HepG2 (cell line): ENCODE measurements around the gene TAPBP. TPM values are rescaled to one million over a fixed set of nuclear protein-coding genes. Genes with fewer than 3 reads are reported as not detected.

Experiments used
- ARNT2 ChIP-seq: sonication (generic); formaldehyde crosslinking; IDR thresholded peaks from 2 replicates; pipeline ENCODE4 v1.8.0; 2022; ENCODE audit warnings: mild to moderate bottlenecking, low read depth, missing genetic modification reagents, moderate library complexity
- CBX5 ChIP-seq: sonication (generic); formaldehyde crosslinking; IDR thresholded peaks from 2 replicates; pipeline ENCODE4 v1.4.0; 2020; ENCODE audit warnings: missing genetic modification reagents, borderline replicate concordance
- CEBPB ChIP-seq: IDR thresholded peaks from 2 replicates; pipeline ENCODE4 v1.6.1; 2011; ENCODE audit warnings: low read depth, low read length, improper control_type of control experiment, borderline replicate concordance
- DDIT3 ChIP-seq: sonication (generic); formaldehyde crosslinking; IDR thresholded peaks from 2 replicates; pipeline ENCODE4 v1.4.0; 2020; ENCODE audit warnings: mild to moderate bottlenecking, missing genetic modification reagents
- GRHL1 ChIP-seq: sonication (generic); formaldehyde crosslinking; conservative IDR thresholded peaks from 2 replicates; pipeline ENCODE4 v1.8.0; 2022; ENCODE audit warnings: missing genetic modification reagents
- HDAC6 ChIP-seq: fragments of 200-600 bp; sonication (generic); IDR thresholded peaks from 2 replicates; pipeline ENCODE4 v1.7.0; 2017; ENCODE audit warnings: mild to moderate bottlenecking, antibody characterized with exemption, low read length, low read depth
- HOXA3 ChIP-seq: sonication (generic); formaldehyde crosslinking; IDR thresholded peaks from 2 replicates; pipeline ENCODE4 v1.5.0; 2020; ENCODE audit warnings: missing genetic modification reagents
- KDM4B ChIP-seq: sonication (generic); formaldehyde crosslinking; IDR thresholded peaks from 2 replicates; pipeline ENCODE4 v1.4.0; 2020; ENCODE audit warnings: missing genetic modification reagents
- KLF9 ChIP-seq: IDR thresholded peaks from 2 replicates; pipeline ENCODE4 v1.6.1; 2016; ENCODE audit warnings: low read depth
- LRRFIP1 ChIP-seq: sonication (generic); formaldehyde crosslinking; conservative IDR thresholded peaks from 2 replicates; pipeline ENCODE4 v1.4.0; 2020; ENCODE audit warnings: missing genetic modification reagents
- MEF2D ChIP-seq: sonication (generic); formaldehyde crosslinking; IDR thresholded peaks from 2 replicates; pipeline ENCODE4 v1.5.1; 2020; ENCODE audit warnings: mild to moderate bottlenecking, missing genetic modification reagents
- RELA ChIP-seq: sonication (generic); formaldehyde crosslinking; IDR thresholded peaks from 2 replicates; pipeline ENCODE4 v1.4.0; 2020; ENCODE audit warnings: missing genetic modification reagents
- SP2 ChIP-seq: sonication (generic); formaldehyde crosslinking; IDR thresholded peaks from 2 replicates; pipeline ENCODE4 v1.5.1; 2020; ENCODE audit warnings: mild to moderate bottlenecking, missing genetic modification reagents
- STAT6 ChIP-seq: sonication (generic); formaldehyde crosslinking; IDR thresholded peaks from 2 replicates; pipeline ENCODE4 v1.4.0; 2020; ENCODE audit warnings: missing genetic modification reagents, mild to moderate bottlenecking, borderline replicate concordance
- SYNCRIP ChIP-seq: fragments of 200-400 bp; formaldehyde crosslinking; IDR thresholded peaks from 2 replicates; pipeline ENCODE4 v1.6.1; 2018; ENCODE audit warnings: mild to moderate bottlenecking, low read depth, low read length; ENCODE audit not compliant: insufficient read depth
- ZNF274 ChIP-seq: sonication (generic); formaldehyde crosslinking; IDR thresholded peaks from 2 replicates; pipeline ENCODE4 v1.5.1; 2020; ENCODE audit warnings: mild to moderate bottlenecking, missing genetic modification reagents
- ZNF564 ChIP-seq: sonication (generic); formaldehyde crosslinking; IDR thresholded peaks from 2 replicates; pipeline ENCODE4 v1.8.1; 2023; ENCODE audit warnings: mild to moderate bottlenecking, missing genetic modification reagents
- ZNF567 ChIP-seq: sonication (generic); formaldehyde crosslinking; IDR thresholded peaks from 2 replicates; pipeline ENCODE4 v1.8.1; 2023; ENCODE audit warnings: mild to moderate bottlenecking, missing genetic modification reagents, borderline replicate concordance
- ZNF747 ChIP-seq: sonication (generic); formaldehyde crosslinking; IDR thresholded peaks from 2 replicates; pipeline ENCODE4 v1.8.1; 2023; ENCODE audit warnings: missing genetic modification reagents, mild to moderate bottlenecking, borderline replicate concordance
- ZNF75D ChIP-seq: sonication (generic); formaldehyde crosslinking; IDR thresholded peaks from 2 replicates; pipeline ENCODE4 v1.8.1; 2023; ENCODE audit warnings: missing genetic modification reagents, mild to moderate bottlenecking, borderline replicate concordance
- ZSCAN22 ChIP-seq: sonication (generic); formaldehyde crosslinking; IDR thresholded peaks from 2 replicates; pipeline ENCODE4 v1.4.0; 2020; ENCODE audit warnings: mild to moderate bottlenecking, missing genetic modification reagents
- ZSCAN9 ChIP-seq: IDR thresholded peaks from 2 replicates; pipeline ENCODE4 v1.6.1; 2016; ENCODE audit warnings: borderline replicate concordance
- ZZZ3 ChIP-seq: sonication (generic); formaldehyde crosslinking; IDR thresholded peaks from 2 replicates; pipeline ENCODE4 v1.4.0; 2020; ENCODE audit warnings: missing genetic modification reagents, mild to moderate bottlenecking, borderline replicate concordance
- polyA plus RNA-seq, 8 experiments: library from polyadenylated mRNA; depleted of rRNA in 3 of 8; stranded (reverse) in 7 of 8; unstranded in 1 of 8; fragments of >200 nt; fragmentation: Illumina TruSeq in 4 of 8; extraction: Trizol in 4 of 8; gene quantifications; 2 replicates each; pipeline versions ENCODE4 v1.2.1 to v1.2.3, GENCODE V29; 2011 to 2016; ENCODE audit warnings: low read depth in 4 of 8, missing spikeins in 1 of 8, mixed read lengths in 1 of 8; ENCODE audit not compliant: insufficient read depth in 1 of 8
- total RNA-seq, 5 experiments: library from RNA; depleted of rRNA; stranded (reverse); fragments of >200 nt; fragmentation: Illumina TruSeq; extraction: Trizol; gene quantifications; 2 replicates each; pipeline ENCODE4 v1.2.3, GENCODE V29; 2016; ENCODE audit warnings: low read depth in 1 of 5

The TAPBP gene
- total and polyA plus RNA-seq, 2 of the 13 experiments (the other 11 are each of a cell fraction or from before 2014, with no cell fraction given) = 27.4 to 32.3 TPM

- peak; percentile 79; the same call in 1 of the 2 replicates for TF ChIP-seq CBX5 (CRISPR knock-in tag)
- peak; percentile 47 for TF ChIP-seq ZSCAN22
- no peak for TF ChIP-seq ZNF75D (CRISPR knock-in tag)
- peak; percentile 92 for TF ChIP-seq ARNT2 (CRISPR knock-in tag)
- peak; percentile 52; the same call in 1 of the 2 replicates for TF ChIP-seq ZNF567
- peak; percentile 90; the same call in 1 of the 2 replicates for TF ChIP-seq LRRFIP1
- no peak; the same call in 1 of the 2 replicates for TF ChIP-seq RELA (CRISPR knock-in tag)
- peak; percentile 87 for TF ChIP-seq HOXA3 (CRISPR knock-in tag)
- TF ChIP-seq SYNCRIP = no peak
- 0 out of 2 replicates have a peak, but pooled peaks have one; percentile 57 for TF ChIP-seq ZNF747 (CRISPR knock-in tag)
- TF ChIP-seq ZNF274 (CRISPR knock-in tag) = peak; percentile 93
- TF ChIP-seq ZNF564 (CRISPR knock-in tag) = peak; percentile 84
- peak; percentile 83; the same call in 1 of the 2 replicates for TF ChIP-seq DDIT3 (CRISPR knock-in tag)
- no peak for TF ChIP-seq GRHL1
- no peak for TF ChIP-seq CEBPB
- TF ChIP-seq KLF9 = peak; percentile 86; the same call in 1 of the 2 replicates
- peak; percentile 86 for TF ChIP-seq SP2 (CRISPR knock-in tag)
- TF ChIP-seq HDAC6 = 0 out of 2 replicates have a peak, but pooled peaks have one; percentile 15
- peak; percentile 84 for TF ChIP-seq STAT6 (CRISPR knock-in tag)
- peak; percentile 67 for TF ChIP-seq KDM4B (CRISPR knock-in tag)
- TF ChIP-seq ZZZ3 (CRISPR knock-in tag) = peak; percentile 99; the same call in 1 of the 2 replicates
- TF ChIP-seq MEF2D (CRISPR knock-in tag) = peak; percentile 76
- peak; percentile 96 for TF ChIP-seq ZSCAN9
Observed at GRCh38 chr6:33271468-33272274, 42.2 kb downstream of the TAPBP start, which contains the start of the genes RPS18 and VPS52 (continued).
